ENCODE results near the gene CCDC97.
"Not testable (repeated sequence)": the region's sequence is repeated elsewhere in the genome, so short reads cannot be mapped to it uniquely, and the experiment has no call there.

CCDC97 gene

DNA sequence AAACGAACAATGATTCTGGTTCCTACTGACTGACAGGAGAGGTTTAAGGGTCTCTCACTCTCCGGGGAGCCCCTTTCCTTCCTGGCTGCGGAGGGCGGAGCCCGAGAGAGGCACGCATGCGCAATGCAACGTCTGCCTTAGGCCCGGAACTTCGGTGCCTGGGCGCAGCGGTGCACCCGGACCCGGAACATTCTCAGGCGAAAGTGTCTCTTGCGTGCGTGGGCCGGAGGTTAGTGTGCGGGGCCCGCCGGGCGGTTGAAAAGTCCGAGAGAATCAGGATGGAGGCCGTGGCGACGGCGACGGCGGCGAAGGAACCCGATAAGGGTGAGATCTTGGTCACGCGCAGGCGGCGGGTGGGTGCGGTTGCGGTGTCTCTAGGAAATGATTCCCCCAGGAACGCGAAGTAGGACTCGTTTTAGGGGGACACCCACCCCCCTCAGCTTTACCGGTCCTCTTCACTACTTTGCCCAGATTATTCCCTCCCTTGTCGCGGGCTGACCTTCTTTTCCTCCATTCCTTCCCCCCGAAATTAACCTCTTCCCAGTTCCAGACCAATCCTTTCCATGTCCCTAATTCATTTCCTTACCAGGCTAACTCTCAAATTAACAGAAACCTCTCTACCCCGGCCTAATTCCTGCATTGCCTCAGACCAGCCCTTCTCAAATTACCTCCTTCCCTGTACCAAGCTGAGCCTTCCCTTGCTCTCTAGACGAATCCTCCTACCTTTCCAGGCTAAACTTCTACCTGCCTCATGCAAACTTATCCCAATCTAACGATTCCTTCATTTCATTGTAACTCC, at the start of gene CCDC97:
Gene CCDC97 (plus strand): TSS at position 140 of the 799 bp plus-strand sequence. CDS start 139 bp downstream, at position 279.
- peak; percentile 37 to 95 (median 79) for DNase-seq

- no peak for DNase-seq
These were observed 48.3 kb upstream of the CCDC97 start for GRCh38 chr19:41261474-41262190.

DNA sequence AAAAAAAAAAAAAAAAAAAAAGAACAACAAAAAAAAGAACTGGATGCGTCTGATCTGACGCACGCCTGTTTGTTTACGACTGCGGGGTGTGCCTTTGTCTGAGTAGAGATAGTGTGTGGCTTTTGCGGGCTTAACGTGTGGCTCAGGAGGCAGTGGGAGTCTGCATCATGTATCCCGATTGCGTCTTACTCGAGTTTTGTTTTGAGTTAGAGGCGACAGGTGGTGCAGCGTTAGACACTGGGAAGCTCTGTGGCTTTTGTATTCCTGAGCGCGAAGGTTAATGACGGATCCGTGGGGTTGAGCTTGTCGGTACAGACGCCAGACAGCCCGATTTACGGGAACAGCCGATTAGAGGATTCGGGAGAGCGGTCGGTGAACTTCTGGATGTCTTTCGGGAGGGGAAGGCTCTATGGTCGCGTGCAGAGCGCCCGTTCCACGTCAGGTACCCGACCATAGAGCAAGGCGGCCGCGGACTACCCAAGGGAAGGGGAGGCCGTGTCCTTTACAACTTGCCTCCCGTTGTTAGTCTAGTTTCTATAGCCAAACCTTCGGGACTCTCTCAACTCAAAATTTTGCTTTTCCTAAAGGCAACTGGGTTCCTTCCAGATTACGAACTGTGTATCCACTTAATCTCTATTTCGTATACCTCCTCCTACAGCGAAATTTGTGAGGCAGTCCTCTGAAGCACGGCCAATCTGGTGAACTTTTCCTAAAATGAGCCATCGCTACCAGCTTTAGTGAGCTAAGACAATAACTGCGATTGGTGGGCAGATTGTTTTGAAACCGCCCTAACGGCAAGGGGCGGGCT, 46.7 kb upstream of the CCDC97 start:
- DNase-seq, result peak in 44 of 51 donors; percentile 19 to 87 (median 60)

DNA sequence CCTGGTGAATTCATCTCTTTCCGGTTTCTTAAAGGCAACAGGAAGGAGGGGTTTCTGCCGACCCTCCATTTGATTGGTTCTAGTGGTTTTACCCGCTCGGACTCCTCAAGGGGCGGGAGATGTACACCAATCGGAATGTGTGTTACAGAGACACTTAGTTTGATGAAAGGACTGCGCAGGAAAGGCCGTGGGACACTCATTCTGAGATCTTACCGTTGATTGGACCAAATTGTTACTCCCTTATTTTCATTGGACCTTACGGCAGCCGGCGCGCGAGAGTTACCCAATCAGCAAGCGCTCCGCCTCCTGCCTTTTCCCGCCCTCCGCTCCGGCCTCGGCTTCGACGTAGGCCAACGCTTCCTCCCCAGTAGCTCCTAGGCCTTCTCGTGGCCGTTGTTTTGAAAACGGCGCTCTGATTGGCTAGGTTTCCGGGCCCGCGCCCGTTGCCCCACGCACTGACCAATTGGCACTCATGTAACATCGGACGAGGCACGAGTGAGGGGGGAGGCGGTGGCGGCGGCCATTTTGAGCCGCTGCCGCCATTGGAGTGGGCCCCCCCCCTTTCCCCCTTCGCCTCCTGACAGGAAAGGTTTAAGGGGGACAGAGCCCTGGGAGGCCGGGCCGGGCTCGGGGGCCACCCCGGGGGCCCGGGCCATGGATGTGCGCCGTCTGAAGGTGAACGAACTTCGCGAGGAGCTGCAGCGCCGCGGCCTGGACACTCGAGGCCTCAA, 46.0 kb upstream of the CCDC97 start, which contains the start of gene HNRNPUL1:
Gene HNRNPUL1 (plus strand): TSS at position 523 of the 731 bp plus-strand sequence. CDS start 132 bp downstream, at position 655.
- peak; percentile 89 to 100 (median 99) for DNase-seq

- DNase-seq, result peak in 21 of 51 donors; percentile 8 to 64 (median 38)
These were observed 45.2 kb upstream of the CCDC97 start for GRCh38 chr19:41264581-41265394.

GRCh38 chr19:41265395-41266153, 44.4 kb upstream of the CCDC97 start:
- peak in 5 of 51 donors; percentile 1 to 32 (median 5) for DNase-seq

DNA sequence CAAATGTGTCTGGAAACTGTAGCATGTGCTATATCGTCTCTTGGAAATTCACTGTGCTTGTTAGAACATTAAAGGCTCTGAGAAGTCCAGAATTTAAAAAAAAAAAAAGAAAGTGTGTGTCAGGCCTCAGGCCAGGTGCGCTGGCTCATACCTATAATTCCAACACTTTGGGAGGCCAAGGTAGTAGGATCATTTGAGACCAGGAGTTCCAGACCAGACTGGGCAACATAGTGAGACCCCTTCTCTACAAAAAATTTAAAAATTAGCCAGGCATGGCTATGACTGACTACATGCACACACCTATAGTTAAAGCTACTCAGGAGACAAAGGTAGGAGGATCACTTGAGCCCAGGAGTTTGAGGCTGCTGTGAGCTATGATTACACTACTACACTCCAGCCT, 40.9 kb upstream of the CCDC97 start:
- DNase-seq, result no peak

GRCh38 chr19:41269571-41269970, 40.4 kb upstream of the CCDC97 start:
- no peak for DNase-seq

GRCh38 chr19:41273076-41273475, 36.9 kb upstream of the CCDC97 start:
- DNase-seq, result no peak

- no peak for DNase-seq
These were observed 35.2 kb upstream of the CCDC97 start for GRCh38 chr19:41274802-41275201.

- DNase-seq, result no peak
These were observed 33.7 kb upstream of the CCDC97 start for GRCh38 chr19:41276231-41276630.

GRCh38 chr19:41278478-41278877, 31.5 kb upstream of the CCDC97 start:
- DNase-seq, result no peak

GRCh38 chr19:41288673-41289530, 21.1 kb upstream of the CCDC97 start:
- no peak for DNase-seq

DNA sequence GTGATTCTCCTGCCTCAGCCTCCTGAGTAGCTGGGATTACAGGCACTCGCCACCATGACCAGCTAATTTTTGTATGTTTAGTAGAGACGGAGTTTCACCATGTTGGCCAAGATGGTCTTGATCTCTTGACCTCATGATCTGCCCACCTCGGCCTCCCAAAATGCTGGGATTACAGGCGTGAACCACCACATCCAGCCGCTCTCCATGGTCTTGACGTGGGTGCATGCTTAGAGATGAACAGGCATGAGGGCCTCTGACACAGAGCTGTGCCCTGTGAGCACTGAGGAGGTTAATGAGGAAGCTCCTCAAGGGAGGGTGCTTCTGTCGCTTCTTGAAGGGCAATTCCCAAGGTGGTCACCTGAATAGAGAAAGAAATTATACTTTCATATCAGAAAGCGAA, 20.2 kb upstream of the CCDC97 start:
- not testable (repeated sequence) for DNase-seq

DNA sequence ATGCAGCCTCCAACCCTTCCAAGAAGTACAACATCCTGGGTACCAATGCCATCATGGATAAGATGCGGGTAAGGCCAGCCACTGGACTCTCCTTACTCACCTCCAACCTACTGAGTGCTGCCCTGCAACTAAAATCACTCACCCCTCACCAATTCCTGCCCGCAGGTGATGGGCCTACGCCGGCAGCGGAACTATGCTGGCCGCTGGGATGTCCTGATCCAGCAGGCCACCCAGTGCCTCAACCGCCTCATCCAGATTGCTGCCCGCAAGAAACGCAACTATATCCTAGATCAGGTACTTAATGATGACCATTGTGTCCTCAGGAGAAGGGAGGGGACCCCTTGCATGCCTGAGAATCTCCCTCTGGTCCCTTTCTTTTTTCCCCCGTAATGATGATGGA, 15.6 kb upstream of the CCDC97 start:
- no peak for DNase-seq

GRCh38 chr19:41295499-41295898, 14.5 kb upstream of the CCDC97 start:
- no peak for DNase-seq

DNA sequence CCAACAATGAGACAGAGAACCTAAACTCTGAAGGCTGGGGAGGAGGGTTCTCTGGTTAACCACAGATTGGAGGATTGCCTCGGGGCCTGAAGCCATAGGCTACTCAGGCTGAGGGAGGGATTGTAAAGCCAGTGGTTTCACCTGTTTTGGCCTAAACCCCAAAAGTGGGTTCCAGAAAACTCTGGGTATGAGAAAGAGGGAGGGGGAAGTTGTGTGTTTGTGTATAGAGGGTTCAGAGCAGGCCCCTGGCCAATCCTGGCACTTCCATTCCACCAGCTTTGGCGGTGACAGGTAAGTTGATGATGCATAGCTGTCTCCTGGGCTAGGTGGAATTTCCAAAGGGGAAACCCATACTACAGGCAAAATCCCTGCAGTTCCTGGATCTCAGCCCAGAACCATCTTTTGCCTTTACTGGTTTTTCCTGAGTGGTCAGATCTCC, 13.5 kb upstream of the CCDC97 start:
- DNase-seq, result no peak
